KG1 (cell line): ENCODE measurements around the gene ENOSF1.
"Not testable (repeated sequence)": the region's sequence is repeated elsewhere in the genome, so short reads cannot be mapped to it uniquely, and the experiment has no call there.

Experiments
- DNase-seq: peaks from one replicate; lab custom pipeline; 2025; lab: John Stamatoyannopoulos, UW

Gene ENOSF1

DNA sequence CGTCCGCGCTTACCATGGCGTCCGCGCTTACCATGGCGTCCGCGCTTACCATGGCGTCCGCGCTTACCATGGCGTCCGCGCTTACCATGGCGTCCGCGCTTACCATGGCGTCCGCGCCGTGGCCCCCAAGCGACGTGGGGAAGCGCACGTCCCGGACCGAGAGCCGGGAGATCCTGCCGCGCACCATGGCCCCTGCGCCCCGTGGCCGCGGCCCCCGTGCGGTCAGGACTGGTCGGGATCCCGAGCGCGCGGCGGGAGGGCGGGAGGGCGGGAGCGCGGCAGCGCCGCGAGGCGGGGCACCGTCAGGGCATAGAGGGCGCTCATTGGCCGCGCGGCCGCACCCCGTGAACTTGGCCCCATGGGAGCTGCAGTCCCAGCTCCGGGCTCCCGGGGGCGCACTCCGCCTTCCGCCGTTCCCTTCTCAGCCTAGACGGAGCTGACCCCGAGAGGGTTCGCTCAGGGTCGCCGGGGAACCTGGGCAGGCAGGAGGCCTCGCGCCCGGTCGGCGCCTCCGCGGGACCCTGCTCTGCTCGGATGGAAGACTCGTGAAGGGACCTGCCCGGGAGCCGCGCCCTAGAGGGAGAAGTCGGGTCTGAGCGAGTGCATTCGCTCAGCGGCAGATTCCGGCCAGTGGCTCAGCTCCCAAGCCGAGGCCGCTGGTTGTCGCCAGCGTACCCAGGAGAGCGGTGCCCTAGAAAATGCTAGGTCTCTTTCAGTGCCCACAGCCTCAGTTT, at the start of gene ENOSF1:
TSS of gene ENOSF1 (minus strand) at position 230 of the 734 bp plus-strand sequence. CDS start at position 187, 43 bp downstream.
- DNase-seq = peak; percentile 66

- DNase-seq = not testable (repeated sequence)
Observed at GRCh38 chr18:759864-760263, 47.4 kb upstream of the ENOSF1 start.

GRCh38 chr18:755506-755905, 43.1 kb upstream of the ENOSF1 start:
- DNase-seq = no peak

GRCh38 chr18:754656-755055, 42.2 kb upstream of the ENOSF1 start:
- no peak for DNase-seq

- no peak for DNase-seq
Observed at GRCh38 chr18:750456-750855, 38.0 kb upstream of the ENOSF1 start.

- no peak for DNase-seq
Observed at GRCh38 chr18:744832-745597, 32.6 kb upstream of the ENOSF1 start.

DNA sequence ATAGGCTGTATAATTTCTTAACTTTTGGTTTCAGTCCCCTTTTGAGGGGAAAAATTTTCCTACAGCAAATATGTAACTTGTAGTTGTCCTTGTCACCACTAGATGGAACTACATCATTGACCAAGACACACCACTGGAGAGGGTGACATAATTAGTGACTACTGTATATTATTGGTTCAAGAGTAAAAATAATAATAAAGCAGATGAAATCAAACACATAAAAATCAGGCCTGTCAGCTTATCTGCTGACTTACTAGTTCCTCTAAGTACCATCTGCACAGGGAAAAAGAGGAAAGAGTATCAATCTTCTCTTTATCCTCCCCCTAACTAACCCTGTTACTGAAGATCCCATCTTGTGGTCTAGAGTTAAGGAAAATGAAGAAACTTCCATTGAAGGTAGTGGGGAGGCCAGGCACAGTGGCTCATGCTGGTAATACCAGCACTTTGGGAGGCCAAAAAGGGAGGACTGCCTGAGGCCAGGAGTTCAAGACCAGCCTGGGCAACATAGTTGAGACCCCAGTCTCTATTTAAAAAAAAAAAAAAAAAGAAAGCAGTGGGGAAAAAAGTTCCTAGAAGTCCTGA, 29.6 kb upstream of the ENOSF1 start:
- peak; percentile 23 for DNase-seq

DNA sequence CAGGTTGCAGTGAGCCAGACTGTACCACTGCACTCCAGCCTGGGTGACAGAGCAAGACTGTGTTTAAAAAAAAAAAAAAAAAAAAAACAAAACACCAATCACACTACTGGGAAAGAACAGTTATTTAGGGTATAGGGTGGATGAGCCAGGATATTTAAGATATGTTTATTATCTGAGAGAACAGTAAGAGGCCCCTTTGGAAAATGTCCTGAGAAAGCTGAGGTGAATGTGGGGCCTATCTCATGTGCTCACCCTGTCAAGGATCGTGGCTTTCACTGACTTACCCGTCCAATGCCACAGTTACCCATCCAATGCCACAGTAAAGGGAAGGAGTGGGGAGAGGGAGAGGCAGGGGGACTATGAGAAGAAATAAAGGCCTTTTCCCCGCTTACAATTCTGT, 19.9 kb upstream of the ENOSF1 start:
- no peak for DNase-seq

- no peak for DNase-seq
Observed at GRCh38 chr18:731185-731584, 18.8 kb upstream of the ENOSF1 start.

GRCh38 chr18:730692-731091, 18.3 kb upstream of the ENOSF1 start:
- DNase-seq = no peak

- not testable (repeated sequence) for DNase-seq
Observed at GRCh38 chr18:730120-730519, 17.7 kb upstream of the ENOSF1 start.

DNA sequence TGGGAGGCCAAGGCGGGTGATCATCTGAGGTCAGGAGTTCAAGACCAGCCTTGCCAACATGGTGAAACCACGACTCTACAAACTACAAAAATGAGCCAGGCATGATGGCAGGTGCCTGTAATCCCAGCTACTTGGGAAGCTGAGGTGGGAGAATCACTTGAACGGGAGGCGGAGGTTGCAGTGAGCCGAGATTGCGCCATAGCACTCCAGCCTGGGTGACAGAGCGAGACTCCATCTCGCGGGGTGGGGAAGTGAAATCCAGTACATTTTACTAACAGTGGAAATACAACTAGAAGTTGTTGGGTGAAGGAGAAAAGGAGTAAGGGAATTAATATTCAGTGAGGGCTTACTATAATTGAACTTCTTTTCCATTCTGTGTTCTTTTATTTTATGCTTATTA, 13.2 kb upstream of the ENOSF1 start:
- no peak for DNase-seq

GRCh38 chr18:723541-724080, 11.2 kb upstream of the ENOSF1 start:
- no peak for DNase-seq

DNA sequence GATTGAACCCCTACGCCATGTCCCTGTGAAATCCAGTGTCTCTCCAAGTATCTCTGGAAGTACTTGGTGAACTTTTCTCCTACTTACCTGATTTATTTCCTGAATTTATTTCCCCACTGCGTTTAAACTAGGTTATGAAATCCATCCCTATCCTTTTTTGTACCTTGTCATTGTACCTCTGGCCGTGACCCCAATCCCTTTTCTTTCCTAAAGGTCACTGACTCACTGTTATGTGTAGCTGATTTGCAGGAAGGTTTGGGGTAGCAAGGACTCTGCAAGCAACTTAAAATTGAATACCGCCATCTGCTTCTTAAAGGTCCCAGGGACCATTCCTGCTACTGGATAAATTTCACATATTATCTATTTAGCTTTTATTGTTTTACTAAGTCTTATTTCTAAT, 4.6 kb upstream of the ENOSF1 start:
- no peak for DNase-seq

DNA sequence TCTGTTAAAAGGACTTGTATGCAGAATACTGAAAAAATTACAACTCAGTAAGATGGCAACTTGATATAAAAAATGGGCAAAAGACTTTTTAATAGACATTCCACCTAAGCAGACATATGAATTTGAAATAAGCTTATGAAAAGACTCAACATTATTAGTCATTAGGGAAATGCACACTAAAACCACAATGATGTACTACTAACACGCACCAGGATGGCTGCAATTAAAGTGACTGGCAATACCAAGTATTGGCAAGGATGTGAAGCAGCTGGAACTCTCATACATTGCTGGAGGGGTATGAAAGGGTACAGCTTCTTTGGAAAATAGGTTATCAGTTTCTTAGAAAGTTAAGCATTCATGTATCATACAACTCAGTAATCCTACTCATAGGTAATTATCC, 3.2 kb upstream of the ENOSF1 start:
- no peak for DNase-seq

GRCh38 chr18:713135-713490, 683 bp upstream of the ENOSF1 start:
- no peak for DNase-seq

DNA sequence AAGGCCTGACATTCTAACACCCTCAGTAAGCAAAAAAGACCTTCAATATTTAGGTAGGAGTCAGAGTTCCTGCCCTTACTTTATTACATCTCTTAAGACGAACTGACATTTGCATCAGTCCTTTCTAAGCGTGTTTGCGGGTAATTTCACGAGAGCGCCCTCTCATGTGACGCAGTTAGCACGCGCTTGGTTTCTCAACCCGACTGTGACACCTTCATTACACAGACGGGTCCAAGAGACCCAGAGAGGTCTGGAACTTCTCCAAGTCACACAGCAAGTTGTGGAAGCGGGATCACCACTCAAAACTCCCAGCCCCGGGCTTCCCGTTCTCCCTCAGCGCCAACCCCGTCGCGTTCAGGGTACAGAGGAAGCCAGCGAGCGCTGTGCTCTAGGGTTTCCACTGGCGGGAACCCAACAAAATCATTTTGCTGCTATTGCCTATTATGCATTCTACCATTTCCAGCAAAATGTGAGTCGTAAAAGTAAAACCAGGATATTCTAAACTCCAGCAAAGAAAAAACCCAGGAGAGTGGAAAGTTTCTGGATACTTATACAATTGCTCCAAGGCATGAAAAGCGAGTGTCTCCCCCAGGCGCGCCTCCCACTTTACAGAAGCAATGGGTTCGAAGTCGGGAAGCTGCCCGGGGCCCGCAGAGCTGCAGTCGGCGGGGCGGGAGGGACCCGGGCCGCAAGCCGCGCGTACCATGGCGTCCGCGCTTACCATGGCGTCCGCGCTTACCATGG, 601 bp downstream of the ENOSF1 start:
- peak; percentile 72 for DNase-seq

GRCh38 chr18:711310-711656, 1.1 kb downstream of the ENOSF1 start:
- no peak for DNase-seq

- DNase-seq = no peak
Observed at GRCh38 chr18:710418-711300, 1.8 kb downstream of the ENOSF1 start.

DNA sequence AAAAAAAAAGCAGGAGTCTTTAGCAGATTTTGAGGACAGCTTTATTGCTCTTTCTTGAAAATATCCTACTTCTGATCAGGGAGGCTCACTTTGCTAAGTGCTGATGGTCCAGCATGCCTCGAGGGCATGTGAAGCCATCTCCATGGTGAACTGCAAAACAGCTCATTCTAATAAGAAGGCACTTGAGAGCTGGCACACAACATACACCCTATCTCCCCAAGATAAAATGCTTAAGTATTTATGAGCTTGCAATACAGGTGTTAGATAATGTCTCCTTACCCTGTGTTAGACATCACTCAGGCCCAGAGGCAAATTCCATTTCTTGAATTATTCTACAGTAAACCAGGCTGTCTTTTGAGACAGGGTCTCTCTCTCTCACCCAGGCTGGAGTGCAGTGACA, 2.7 kb downstream of the ENOSF1 start:
- no peak for DNase-seq

DNA sequence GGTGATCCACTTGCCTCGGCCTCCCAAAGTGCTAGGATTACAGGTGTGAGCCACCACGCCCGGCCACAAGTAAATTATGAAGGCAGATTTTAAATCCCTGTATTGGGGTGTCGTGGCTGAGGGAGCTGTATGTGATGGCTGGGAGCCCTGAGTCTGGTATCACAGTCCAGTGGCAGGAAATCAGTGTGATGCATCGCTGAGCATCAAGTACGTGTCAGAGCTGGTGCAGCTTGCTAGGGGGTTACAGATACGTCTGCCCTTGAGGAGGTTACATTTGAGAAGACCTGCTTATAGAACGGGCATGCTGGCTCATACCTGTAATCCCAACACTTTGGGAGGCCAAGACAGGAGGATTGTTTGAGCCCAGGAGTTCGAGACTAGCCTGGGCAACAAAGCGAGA, 4.3 kb downstream of the ENOSF1 start:
- DNase-seq = no peak
